HepG2 (cell line): Measurements from ENCODE around the gene WNT7B. TPM values are rescaled to one million over a fixed set of nuclear protein-coding genes. Genes with fewer than 3 reads are reported as not detected.

Source experiments
- ATAC-seq: fragments of 200-7000 bp; cut with Tn5 transposase; 3 replicates; pipeline ENCODE4 v1.9.1; 2020; ENCODE audit warnings: mild to moderate bottlenecking, moderate library complexity
- BruUV-seq: library from RNA; stranded (reverse); fragments of 400-500 nt; replicated peaks from 2 replicates; lab custom pipeline; 2021; lab: Mats Ljungman, UMichigan
- CTCF ChIA-PET: fragments of 300-600 bp; formaldehyde crosslinking; extraction: SDS; loops from one replicate; lab custom pipeline; 2021; ENCODE audit warnings: low total read pairs, inconsistent platforms, low intra/inter-chr PET ratio; lab: Yijun Ruan, JAX
- POLR2A ChIA-PET: fragments of 350-600 bp; sonication (Branson Sonifier 250); formaldehyde crosslinking; loops from one replicate; lab custom pipeline; 2020; ENCODE audit warnings: antibody characterized with exemption, inconsistent platforms; lab: Yijun Ruan, JAX
- DNase-seq: peaks from one replicate; pipeline ENCODE4 v3.0.0-alpha.2; 2015; ENCODE audit warnings: low spot score
- FAIRE-seq: peaks from 3 replicates; lab custom pipeline; 2011; peaks lifted over from hg19 to GRCh38; lab: Jason Lieb, UNC
- H2AFZ ChIP-seq: one replicate; pipeline ENCODE4 v1.6.1; 2011; ENCODE audit warnings: low read length, inconsistent platforms
- H3K27ac ChIP-seq: fragments of 300-600 bp; 3 replicates; pipeline ENCODE4 v1.8.0; 2011; ENCODE audit warnings: mixed run types, mild to moderate bottlenecking, mixed read lengths, low read length, inconsistent platforms; ENCODE audit not compliant: insufficient read depth; ENCODE audit errors: extremely low read length
- H3K27me3 ChIP-seq, 2 experiments: fragments of 200-600 bp in 1 of 2; 2 replicates in 1 of 2; 3 replicates in 1 of 2; pipeline versions ENCODE4 v1.6.0 to v1.8.0; 2011; ENCODE audit warnings: low read length in 2 of 2, mild to moderate bottlenecking in 2 of 2, moderate library complexity in 2 of 2, inconsistent platforms in 1 of 2; ENCODE audit not compliant: insufficient read depth in 2 of 2, control insufficient read depth in 1 of 2
- H3K36me3 ChIP-seq, 2 experiments: fragments of 200-600 bp in 1 of 2; replicated peaks in 1 of 2; 2 replicates in 1 of 2; 3 replicates in 1 of 2; pipeline versions ENCODE4 v1.5.1 to v1.8.0; 2011; ENCODE audit warnings: low read length in 2 of 2, inconsistent platforms in 1 of 2; ENCODE audit not compliant: insufficient read depth in 2 of 2, control insufficient read depth in 1 of 2
- H3K4me1 ChIP-seq: 2 replicates; pipeline ENCODE4 v1.5.1; 2012; ENCODE audit warnings: low read length, inconsistent platforms; ENCODE audit not compliant: insufficient read depth
- H3K4me2 ChIP-seq: 2 replicates; pipeline ENCODE4 v1.6.0; 2011; ENCODE audit warnings: low read depth, low read length, inconsistent platforms
- H3K4me3 ChIP-seq, 3 experiments: fragments of 200-600 bp in 1 of 3; sonication (generic), shearing (Covaris generic) in 1 of 3; replicated peaks in 1 of 3; 2 replicates each; pipeline ENCODE4 v1.5.1; 2011 to 2016; ENCODE audit warnings: low read length in 3 of 3, inconsistent platforms in 2 of 3, low read depth in 2 of 3, mild to moderate bottlenecking in 2 of 3, control low read depth in 1 of 3, mixed read lengths in 1 of 3; ENCODE audit not compliant: insufficient read depth in 1 of 3
- H3K79me2 ChIP-seq: one replicate; pipeline ENCODE4 v1.6.1; 2011; ENCODE audit warnings: low read length, inconsistent platforms; ENCODE audit not compliant: insufficient read depth
- H3K9ac ChIP-seq: 2 replicates; pipeline ENCODE4 v1.6.0; 2011; ENCODE audit warnings: mild to moderate bottlenecking, low read depth, low read length, inconsistent platforms; ENCODE audit not compliant: insufficient read depth
- H3K9me3 ChIP-seq: 2 replicates; pipeline ENCODE4 v1.5.1; 2012; ENCODE audit warnings: mild to moderate bottlenecking, low read length
- H4K20me1 ChIP-seq: 2 replicates; pipeline ENCODE4 v1.6.0; 2011; ENCODE audit warnings: inconsistent platforms, mild to moderate bottlenecking, low read length, moderate library complexity; ENCODE audit not compliant: insufficient read depth
- HNRNPK ChIP-seq: fragments of 200-400 bp; formaldehyde crosslinking; IDR thresholded peaks from 2 replicates; pipeline ENCODE4 v1.6.1; 2018; ENCODE audit warnings: low read length, low read depth, moderate library complexity, mild to moderate bottlenecking; ENCODE audit not compliant: poor library complexity, severe bottlenecking
- KLF6 ChIP-seq: IDR thresholded peaks from 2 replicates; pipeline ENCODE4 v1.8.0; 2016; ENCODE audit warnings: missing biosample characterization, missing genetic modification reagents
- PITX1 ChIP-seq: sonication (generic); formaldehyde crosslinking; IDR thresholded peaks from 2 replicates; pipeline ENCODE4 v1.5.1; 2020; ENCODE audit warnings: mild to moderate bottlenecking, missing genetic modification reagents
- POGZ ChIP-seq: sonication (generic); formaldehyde crosslinking; IDR thresholded peaks from 2 replicates; pipeline ENCODE4 v1.4.0; 2020; ENCODE audit warnings: mild to moderate bottlenecking, missing genetic modification reagents
- ZNF274 ChIP-seq: sonication (generic); formaldehyde crosslinking; IDR thresholded peaks from 2 replicates; pipeline ENCODE4 v1.5.1; 2020; ENCODE audit warnings: mild to moderate bottlenecking, missing genetic modification reagents
- WGBS: methylation state at CpG from one replicate; pipeline ENCODE4 v1.1.6; 2017; ENCODE audit warnings: low lambda C conversion rate; 5-methylcytosine and 5-hydroxymethylcytosine counted together
- in situ Hi-C: cut with HindIII; loops from 2 replicates; pipeline ENCODE4 v1.10.0; 2017; ENCODE audit warnings: low pct_unique_long_range_greater_than_20kb; ENCODE audit not compliant: extremely low pct_ligation_motif_present
- intact Hi-C: fragments of 100-400 bp; cut with micrococcal nuclease; formaldehyde crosslinking; loops from one replicate; pipeline ENCODE4 v1.10.0; 2022; ENCODE audit not compliant: unreplicated experiment
- polyA plus RNA-seq, 8 experiments: library from polyadenylated mRNA; depleted of rRNA in 3 of 8; stranded (reverse) in 7 of 8; unstranded in 1 of 8; fragments of >200 nt; fragmentation: Illumina TruSeq in 4 of 8; extraction: Trizol in 4 of 8; gene quantifications; 2 replicates each; pipeline versions ENCODE4 v1.2.1 to v1.2.3, GENCODE V29; 2011 to 2016; ENCODE audit warnings: low read depth in 4 of 8, missing spikeins in 1 of 8, mixed read lengths in 1 of 8; ENCODE audit not compliant: insufficient read depth in 1 of 8
- total RNA-seq, 5 experiments: library from RNA; depleted of rRNA; stranded (reverse); fragments of >200 nt; fragmentation: Illumina TruSeq; extraction: Trizol; gene quantifications; 2 replicates each; pipeline ENCODE4 v1.2.3, GENCODE V29; 2016; ENCODE audit warnings: low read depth in 1 of 5
- TF ChIP-seq, protein P1 (sequence below), 2 experiments: sonication (generic) in 1 of 2; formaldehyde crosslinking in 1 of 2; IDR thresholded peaks; 2 replicates each; pipeline versions ENCODE4 v1.4.0 to v1.6.1; 2018 to 2020; ENCODE audit warnings: missing genetic modification reagents in 2 of 2, borderline replicate concordance in 1 of 2, low read depth in 1 of 2, mild to moderate bottlenecking in 1 of 2, missing biosample characterization in 1 of 2
- TF ChIP-seq, protein P2 (sequence below): sonication (generic); formaldehyde crosslinking; IDR thresholded peaks from 2 replicates; pipeline ENCODE4 v1.5.0; 2020; ENCODE audit warnings: mild to moderate bottlenecking, missing genetic modification reagents
- TF ChIP-seq, protein P3 (sequence below): sonication (generic); formaldehyde crosslinking; IDR thresholded peaks from 2 replicates; pipeline ENCODE4 v1.5.0; 2020; ENCODE audit warnings: mild to moderate bottlenecking, missing genetic modification reagents, moderate library complexity
- TF ChIP-seq, protein P4 (sequence below): sonication (generic); formaldehyde crosslinking; IDR thresholded peaks from 2 replicates; pipeline ENCODE4 v1.4.0; 2020; ENCODE audit warnings: missing genetic modification reagents

WNT7B gene
- total and polyA plus RNA-seq, 2 of the 13 experiments (the other 11 are each of a cell fraction or from before 2014, with no cell fraction given), result 0.09 TPM; not detected in 1

DNA sequence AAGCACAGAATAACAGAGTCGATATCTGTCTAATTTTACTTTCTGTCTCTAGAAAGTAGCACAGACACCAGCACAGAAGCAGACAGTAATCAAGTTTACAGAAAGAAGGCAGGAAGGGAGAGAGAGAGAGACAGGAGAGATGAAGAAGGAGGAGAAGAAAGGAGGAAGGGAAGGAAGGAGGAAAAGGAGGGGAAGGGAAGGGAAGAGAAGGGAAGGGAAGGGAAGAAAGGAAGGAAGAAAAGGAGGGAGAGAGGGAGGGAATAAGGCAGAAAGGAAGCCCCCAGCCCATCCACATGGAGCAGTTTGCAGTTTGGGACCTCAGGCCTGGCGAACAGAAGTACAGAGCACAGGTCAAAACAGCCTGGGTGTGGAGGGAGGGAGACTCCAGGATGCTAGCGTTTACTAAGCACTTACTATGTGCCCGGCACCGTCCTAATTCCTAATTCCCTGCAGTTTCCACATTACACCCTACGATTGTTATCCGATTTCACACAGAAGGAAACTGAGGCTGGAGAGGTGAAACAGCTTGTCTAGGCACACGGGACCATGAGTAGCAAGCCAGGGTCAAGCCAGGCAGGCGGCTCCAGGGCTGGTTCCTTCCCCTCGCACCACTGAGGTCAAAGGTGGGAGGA is 46.0 kb upstream of the WNT7B start:
- TF ChIP-seq, protein P1, sequence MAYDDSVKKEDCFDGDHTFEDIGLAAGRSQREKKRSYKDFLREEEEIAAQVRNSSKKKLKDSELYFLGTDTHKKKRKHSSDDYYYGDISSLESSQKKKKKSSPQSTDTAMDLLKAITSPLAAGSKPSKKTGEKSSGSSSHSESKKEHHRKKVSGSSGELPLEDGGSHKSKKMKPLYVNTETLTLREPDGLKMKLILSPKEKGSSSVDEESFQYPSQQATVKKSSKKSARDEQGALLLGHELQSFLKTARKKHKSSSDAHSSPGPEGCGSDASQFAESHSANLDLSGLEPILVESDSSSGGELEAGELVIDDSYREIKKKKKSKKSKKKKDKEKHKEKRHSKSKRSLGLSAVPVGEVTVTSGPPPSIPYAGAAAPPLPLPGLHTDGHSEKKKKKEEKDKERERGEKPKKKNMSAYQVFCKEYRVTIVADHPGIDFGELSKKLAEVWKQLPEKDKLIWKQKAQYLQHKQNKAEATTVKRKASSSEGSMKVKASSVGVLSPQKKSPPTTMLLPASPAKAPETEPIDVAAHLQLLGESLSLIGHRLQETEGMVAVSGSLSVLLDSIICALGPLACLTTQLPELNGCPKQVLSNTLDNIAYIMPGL (CRISPR knock-in tag; IDR thresholded peaks at IDR 0.05; ENCODE audit: borderline replicate concordance in 1 of 2, low read depth in 1 of 2), result no peak
- TF ChIP-seq HNRNPK, result peak; percentile 44
- TF ChIP-seq, all 625 proteins: peak for 1
- no TSS peak for BruUV-seq
- H3K27ac ChIP-seq, result no peak overlapping the region
- DNase-seq (no peak), ATAC-seq (no peak), FAIRE-seq (no peak)
- H3K4me1 ChIP-seq, result peaks cover 31% of the 10 kb centered on the region
- H3K27me3 ChIP-seq, result peaks cover 6 to 52% of the 10 kb centered on the region in 2 experiments
- ChIA-PET POLR2A (no interaction called here), CTCF (no interaction called here)
- in situ Hi-C loops (no loop called here), intact Hi-C loops (no loop called here)
- no peak overlapping the region for H3K9ac ChIP-seq
- H2AFZ ChIP-seq, result no peak overlapping the region
- no peaks in the 10 kb centered on the region for H4K20me1 ChIP-seq
- H3K36me3 ChIP-seq, result no peaks in the 10 kb centered on the region
- H3K4me3 ChIP-seq, result no peak overlapping the region
- WGBS, result 53% methylated on average over 10 of the region's 10 CpGs
- no peaks in the 10 kb centered on the region for H3K79me2 ChIP-seq
- H3K9me3 ChIP-seq, result no peaks in the 10 kb centered on the region
- no peak overlapping the region for H3K4me2 ChIP-seq

DNA sequence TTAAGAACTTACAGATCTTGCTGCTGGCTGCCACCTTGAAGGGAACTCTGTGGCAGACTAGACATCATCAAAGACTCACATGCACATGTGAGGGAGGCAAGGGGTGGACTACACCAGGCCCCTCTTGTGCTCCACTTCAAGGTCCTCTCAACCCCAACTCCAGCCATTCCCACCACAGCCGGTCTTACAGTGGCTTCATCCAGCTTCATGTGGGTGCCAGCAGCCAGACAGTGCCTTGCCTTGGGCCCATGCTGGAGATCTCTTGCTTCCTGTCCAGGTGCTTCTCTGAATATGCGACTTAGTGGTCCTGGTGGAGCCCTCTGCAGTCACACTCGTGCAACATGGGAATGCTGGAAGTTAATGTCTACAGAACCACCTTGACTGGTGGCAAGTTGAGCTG is 44.6 kb upstream of the WNT7B start:
- DNase-seq (no peak), ATAC-seq (no peak; the same call in 2 of the 3 replicates), FAIRE-seq (no peak)
- Histone ChIP-seq H3K4me1 (peaks cover 17% of the 10 kb centered on the region), H3K9me3 (no peaks in the 10 kb centered on the region), H3K36me3 (no peaks in the 10 kb centered on the region), H3K79me2 (no peaks in the 10 kb centered on the region), H3K9ac (no peak overlapping the region), H3K4me3 (no peak overlapping the region), H3K27ac (no peak overlapping the region), H3K27me3 (peaks cover 6 to 41% of the 10 kb centered on the region in 2 experiments), H2AFZ (no peak overlapping the region), H3K4me2 (no peak overlapping the region), H4K20me1 (no peaks in the 10 kb centered on the region)
- POLR2A ChIA-PET, result no interaction called here
- WGBS, result 4% methylated on average over 3 of the region's 3 CpGs
- BruUV-seq, result no TSS peak
- in situ Hi-C loops, result no loop called here
- TF ChIP-seq PITX1 (CRISPR knock-in tag) (no peak), KLF6 (no peak), POGZ (CRISPR knock-in tag) (no peak), ZNF274 (no peak)
- TF ChIP-seq, protein P2, sequence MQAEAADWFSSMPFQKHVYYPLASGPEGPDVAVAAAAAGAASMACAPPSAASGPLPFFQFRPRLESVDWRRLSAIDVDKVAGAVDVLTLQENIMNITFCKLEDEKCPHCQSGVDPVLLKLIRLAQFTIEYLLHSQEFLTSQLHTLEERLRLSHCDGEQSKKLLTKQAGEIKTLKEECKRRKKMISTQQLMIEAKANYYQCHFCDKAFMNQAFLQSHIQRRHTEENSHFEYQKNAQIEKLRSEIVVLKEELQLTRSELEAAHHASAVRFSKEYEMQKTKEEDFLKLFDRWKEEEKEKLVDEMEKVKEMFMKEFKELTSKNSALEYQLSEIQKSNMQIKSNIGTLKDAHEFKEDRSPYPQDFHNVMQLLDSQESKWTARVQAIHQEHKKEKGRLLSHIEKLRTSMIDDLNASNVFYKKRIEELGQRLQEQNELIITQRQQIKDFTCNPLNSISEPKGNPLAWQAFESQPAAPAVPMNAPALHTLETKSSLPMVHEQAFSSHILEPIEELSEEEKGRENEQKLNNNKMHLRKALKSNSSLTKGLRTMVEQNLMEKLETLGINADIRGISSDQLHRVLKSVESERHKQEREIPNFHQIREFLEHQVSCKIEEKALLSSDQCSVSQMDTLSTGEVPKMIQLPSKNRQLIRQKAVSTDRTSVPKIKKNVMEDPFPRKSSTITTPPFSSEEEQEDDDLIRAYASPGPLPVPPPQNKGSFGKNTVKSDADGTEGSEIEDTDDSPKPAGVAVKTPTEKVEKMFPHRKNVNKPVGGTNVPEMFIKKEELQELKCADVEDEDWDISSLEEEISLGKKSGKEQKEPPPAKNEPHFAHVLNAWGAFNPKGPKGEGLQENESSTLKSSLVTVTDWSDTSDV (CRISPR knock-in tag), result no peak
- TF ChIP-seq, protein P3, sequence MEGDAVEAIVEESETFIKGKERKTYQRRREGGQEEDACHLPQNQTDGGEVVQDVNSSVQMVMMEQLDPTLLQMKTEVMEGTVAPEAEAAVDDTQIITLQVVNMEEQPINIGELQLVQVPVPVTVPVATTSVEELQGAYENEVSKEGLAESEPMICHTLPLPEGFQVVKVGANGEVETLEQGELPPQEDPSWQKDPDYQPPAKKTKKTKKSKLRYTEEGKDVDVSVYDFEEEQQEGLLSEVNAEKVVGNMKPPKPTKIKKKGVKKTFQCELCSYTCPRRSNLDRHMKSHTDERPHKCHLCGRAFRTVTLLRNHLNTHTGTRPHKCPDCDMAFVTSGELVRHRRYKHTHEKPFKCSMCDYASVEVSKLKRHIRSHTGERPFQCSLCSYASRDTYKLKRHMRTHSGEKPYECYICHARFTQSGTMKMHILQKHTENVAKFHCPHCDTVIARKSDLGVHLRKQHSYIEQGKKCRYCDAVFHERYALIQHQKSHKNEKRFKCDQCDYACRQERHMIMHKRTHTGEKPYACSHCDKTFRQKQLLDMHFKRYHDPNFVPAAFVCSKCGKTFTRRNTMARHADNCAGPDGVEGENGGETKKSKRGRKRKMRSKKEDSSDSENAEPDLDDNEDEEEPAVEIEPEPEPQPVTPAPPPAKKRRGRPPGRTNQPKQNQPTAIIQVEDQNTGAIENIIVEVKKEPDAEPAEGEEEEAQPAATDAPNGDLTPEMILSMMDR (CRISPR knock-in tag), result peak; percentile 23
- TF ChIP-seq, protein P4, sequence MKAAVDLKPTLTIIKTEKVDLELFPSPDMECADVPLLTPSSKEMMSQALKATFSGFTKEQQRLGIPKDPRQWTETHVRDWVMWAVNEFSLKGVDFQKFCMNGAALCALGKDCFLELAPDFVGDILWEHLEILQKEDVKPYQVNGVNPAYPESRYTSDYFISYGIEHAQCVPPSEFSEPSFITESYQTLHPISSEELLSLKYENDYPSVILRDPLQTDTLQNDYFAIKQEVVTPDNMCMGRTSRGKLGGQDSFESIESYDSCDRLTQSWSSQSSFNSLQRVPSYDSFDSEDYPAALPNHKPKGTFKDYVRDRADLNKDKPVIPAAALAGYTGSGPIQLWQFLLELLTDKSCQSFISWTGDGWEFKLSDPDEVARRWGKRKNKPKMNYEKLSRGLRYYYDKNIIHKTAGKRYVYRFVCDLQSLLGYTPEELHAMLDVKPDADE (CRISPR knock-in tag), result no peak
- CTCF ChIA-PET, result no interaction called here
- intact Hi-C loops, result no loop called here
